GM19239 (cell line): ENCODE measurements around the gene MS4A4E.
"Not testable (repeated sequence)": the region's sequence is repeated elsewhere in the genome, so short reads cannot be mapped to it uniquely, and the experiment has no call there.

ENCODE experiments used
- DNase-seq: peaks from one replicate; pipeline ENCODE4 v3.0.0; 2011; ENCODE audit warnings: low spot score; ENCODE audit not compliant: insufficient read length
- FAIRE-seq: peaks from 2 replicates; lab custom pipeline; 2011; peaks lifted over from hg19 to GRCh38; lab: Jason Lieb, UNC

Gene MS4A4E

GRCh38 chr11:60222141-60222540 is 20.8 kb downstream of the MS4A4E start:
- FAIRE-seq (no peak), DNase-seq (no peak)

- DNase-seq (no peak), FAIRE-seq (no peak)
These were observed 21.2 kb downstream of the MS4A4E start for GRCh38 chr11:60221692-60222091.

- FAIRE-seq (no peak), DNase-seq (no peak)
These were observed 21.8 kb downstream of the MS4A4E start for GRCh38 chr11:60221181-60221580.

DNA sequence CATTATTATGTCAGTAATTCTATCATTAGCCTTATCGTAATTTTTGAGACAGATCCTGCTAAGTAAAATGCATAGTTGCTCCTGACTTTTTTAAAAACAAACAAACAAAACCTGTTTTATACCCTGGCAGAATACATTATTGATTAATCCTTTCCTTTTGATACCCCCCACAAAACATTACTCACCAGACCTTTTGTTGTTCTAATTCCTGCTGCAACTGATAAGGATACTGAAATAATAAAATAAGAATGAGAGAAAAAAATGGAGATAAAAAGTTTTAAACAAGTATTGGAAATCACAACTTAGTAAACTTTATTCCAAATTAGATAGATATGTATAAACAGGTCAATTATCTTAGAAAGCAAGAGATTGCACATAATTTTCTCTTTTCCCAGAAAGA is 28.6 kb downstream of the MS4A4E start:
- no peak for FAIRE-seq
- DNase-seq, result no peak

GRCh38 chr11:60211206-60211605 is 31.7 kb downstream of the MS4A4E start:
- FAIRE-seq (no peak), DNase-seq (no peak)

DNA sequence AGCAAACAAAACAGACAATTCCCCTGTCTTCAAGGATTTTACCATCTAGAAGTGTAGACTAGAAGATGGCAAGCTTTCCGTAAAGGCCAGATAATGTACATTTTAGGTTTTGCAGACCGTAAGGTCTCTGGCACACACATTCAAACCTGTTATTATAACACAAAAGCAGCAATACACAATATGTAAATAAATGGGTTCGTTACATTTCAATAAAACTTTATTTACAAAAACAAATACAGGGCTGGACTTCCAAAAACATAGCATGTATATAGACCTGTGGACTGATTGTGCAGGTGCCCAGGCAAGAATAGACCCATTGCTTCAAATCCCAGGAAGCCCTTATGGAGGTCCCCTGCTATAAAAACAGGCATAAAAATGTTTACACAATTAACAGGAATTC is 33.0 kb downstream of the MS4A4E start:
- FAIRE-seq, result no peak
- no peak for DNase-seq

DNA sequence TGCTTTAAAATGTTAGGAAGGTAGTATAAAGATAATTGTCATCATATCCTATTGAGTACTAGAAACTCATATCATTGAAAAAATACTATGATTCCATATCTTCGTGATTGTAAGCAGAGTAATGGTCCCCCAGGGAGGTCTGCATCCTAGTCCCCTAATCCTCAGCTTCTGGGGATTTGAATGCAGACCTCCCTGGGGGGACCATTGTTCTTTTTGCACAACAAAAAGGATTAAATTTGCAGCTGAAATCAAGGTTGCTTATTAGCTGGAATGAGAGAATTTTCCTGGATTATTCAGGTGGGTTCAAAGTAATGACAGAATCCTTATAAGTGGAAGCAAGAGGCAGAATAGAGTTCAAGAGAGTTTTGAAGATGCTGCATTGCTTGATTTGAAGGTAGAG is 34.0 kb downstream of the MS4A4E start:
- DNase-seq, result no peak
- FAIRE-seq, result no peak

DNA sequence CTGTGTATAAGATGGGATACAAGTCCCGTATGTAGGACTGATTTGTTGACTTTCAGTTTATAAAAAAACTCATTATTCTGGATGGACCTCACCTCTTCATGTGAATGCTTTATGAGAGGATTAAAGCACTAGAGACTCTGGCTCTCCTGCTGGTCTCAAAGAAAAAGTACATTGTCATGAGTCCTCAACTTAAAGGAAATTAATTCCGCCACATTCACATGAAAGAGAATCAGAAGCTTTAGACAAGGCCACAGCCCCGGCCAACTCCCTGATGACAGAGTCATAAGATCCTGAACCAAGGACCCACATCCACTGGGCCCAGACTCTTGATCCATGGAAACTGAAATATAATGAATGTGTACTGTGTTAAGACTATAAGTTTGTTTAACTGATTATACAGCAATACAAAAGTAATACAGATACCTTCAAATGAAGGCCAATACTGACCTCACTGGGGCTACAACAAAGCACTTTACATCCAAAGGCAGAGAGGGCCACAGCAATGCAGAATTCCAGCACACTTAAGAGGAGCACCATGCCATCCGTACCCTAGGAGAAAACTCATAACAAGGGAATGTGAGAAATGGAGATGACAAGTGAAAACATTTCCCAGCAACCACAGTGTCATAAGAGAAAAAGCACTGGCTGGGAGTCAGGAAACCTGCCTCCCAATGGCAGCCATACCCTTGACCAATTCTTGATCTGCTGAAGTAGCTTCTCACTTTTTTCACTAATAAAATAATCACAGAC is 34.6 kb downstream of the MS4A4E start:
- FAIRE-seq (no peak), DNase-seq (no peak)

- DNase-seq (no peak), FAIRE-seq (no peak)
These were observed 36.3 kb downstream of the MS4A4E start for GRCh38 chr11:60206616-60207015.

DNA sequence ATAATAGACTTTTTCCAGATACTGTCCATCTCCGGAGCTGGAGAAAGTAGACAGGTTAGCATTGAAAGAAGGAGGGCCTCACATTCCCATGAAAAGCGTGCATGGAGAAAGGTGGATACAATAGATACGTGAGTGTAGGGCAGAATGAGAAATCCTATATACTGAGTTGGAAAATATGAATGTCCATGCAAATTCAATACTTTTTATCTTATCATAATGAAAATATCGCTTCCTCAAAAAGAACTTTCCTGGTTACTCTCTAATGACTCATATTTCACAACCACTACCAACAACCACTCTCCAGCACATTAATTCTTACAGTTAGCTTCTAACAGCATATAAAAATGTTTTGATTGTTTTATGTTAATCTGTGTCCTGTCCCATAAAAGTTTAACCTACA is 38.0 kb downstream of the MS4A4E start:
- peak; percentile 39 for FAIRE-seq
- DNase-seq, result no peak

- FAIRE-seq, DNase-seq: not testable (repeated sequence)
These were observed 41.6 kb downstream of the MS4A4E start for GRCh38 chr11:60201334-60201733.

GRCh38 chr11:60197442-60197841 is 45.5 kb downstream of the MS4A4E start:
- FAIRE-seq (no peak), DNase-seq (no peak)

GRCh38 chr11:60195923-60196368 is 47.0 kb downstream of the MS4A4E start:
- FAIRE-seq (peak; percentile 59), DNase-seq (no peak)

- DNase-seq (no peak), FAIRE-seq (no peak)
These were observed 48.4 kb downstream of the MS4A4E start for GRCh38 chr11:60194511-60194910.

- DNase-seq, result peak; percentile 20
- FAIRE-seq, result peak; percentile 71
These were observed 49.1 kb downstream of the MS4A4E start for GRCh38 chr11:60193687-60194433.

DNA sequence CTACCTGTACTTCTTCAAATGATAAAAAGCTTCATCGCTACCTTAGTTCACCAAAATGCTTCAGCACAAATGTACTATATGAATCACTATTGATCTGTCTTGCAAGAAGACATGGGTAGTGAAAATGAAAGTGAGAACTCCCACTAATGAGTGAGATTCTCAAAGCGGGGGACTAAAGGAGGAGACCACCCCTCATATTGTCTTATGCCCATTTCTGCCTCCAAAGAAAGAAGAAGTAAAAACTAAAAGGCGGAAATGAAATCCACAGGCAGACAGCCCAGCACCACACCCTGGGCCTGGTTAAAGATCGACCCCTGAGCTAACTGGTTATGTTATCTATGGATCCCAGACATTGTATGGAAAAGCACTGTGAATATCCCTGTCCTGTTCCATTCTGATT is 50.4 kb downstream of the MS4A4E start:
- FAIRE-seq, result not testable (repeated sequence)

DNA sequence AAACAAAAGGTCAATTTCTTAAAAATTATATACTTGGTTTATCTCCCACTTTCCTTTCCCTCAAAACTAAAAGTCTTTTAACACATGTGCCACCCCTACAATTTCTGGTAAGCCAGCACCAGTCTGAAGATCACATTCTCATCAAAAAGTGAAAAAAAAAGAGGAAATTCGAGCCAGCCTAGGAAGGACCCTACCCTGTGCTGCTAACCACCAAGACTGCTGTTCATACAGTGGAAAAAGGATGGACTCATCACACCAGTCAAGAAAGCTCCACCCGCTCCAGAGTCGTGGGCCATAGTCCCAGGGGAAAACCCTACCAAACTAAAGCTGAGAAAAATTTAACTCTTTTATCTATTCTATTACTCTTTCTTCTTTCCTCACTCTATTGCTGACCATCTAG is 54.5 kb downstream of the MS4A4E start:
- not testable (repeated sequence) for FAIRE-seq, DNase-seq

More for the DNA sequence above, 50.4 kb downstream of the MS4A4E start:
- not testable (repeated sequence) for DNase-seq

- not testable (repeated sequence) for FAIRE-seq, DNase-seq
These were observed 56.8 kb downstream of the MS4A4E start for GRCh38 chr11:60186128-60186527.

DNA sequence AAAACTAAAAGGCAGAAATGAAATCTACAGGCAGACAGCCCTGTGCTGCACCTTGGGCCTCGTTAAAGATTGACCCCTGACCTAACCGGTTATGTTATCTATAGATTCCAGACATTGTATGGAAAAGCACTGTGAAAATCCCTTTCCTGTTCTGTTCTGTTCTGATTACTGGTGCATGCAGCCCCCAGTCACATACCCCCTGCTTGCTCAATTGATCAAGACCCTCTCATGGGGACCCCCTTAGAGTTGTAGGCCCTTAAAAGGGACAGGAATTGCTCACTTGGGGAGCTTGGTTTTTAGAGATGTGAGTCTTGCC is 57.5 kb downstream of the MS4A4E start:
- not testable (repeated sequence) for DNase-seq
- FAIRE-seq, result peak; percentile 39

GRCh38 chr11:60184824-60185511 is 58.0 kb downstream of the MS4A4E start:
- DNase-seq, result no peak
- FAIRE-seq, result no peak

DNA sequence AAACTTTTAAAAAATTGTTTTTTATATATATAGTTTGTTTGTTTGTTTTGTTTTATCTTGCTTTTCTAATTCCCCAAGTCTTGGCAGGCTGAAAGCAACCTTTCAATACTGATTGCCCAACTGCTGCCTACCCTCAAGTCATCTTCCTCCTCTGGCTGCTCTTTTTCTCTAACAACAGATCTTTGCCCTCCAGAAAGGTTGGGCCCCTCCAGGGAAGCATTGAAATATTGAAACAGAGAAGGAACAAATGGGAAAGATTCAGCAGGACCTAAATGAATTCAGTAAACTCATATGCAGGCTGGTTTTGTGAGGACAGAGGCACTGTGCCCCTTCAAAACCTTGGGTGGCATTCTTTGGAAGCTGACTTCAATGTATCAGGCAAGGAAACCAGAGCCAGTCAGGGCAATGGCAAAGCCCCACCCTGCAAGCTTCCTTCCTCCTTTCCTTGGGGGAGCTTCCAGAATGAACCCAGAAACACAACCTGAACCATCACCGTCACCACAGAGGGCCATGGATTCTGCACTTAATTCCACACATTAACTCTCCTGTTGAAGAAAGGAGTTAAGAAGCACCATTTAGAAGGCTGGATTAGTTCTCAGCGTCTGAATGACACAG is 59.2 kb downstream of the MS4A4E start:
- DNase-seq (no peak), FAIRE-seq (no peak)
